ENCODE data around the gene TPST1. TPM values are rescaled to one million over a fixed set of nuclear protein-coding genes. Genes with fewer than 3 reads are reported as not detected.

Gene TPST1
- total and polyA plus RNA-seq, 5 donors from 2014 or later = 0.15 to 1.2 (median 0.24) TPM; not detected in 2

GRCh38 chr7:66348531-66348930, 143.4 kb downstream of the TPST1 start:
- peaks cover 16% of the 10 kb centered on the region for H3K27me3 Mint-ChIP-seq
- no peaks in the 10 kb centered on the region for H3K4me1 Mint-ChIP-seq
- ATAC-seq (ENCODE audit: low read depth in 2 of 2) = no peak
- H3K4me3 ChIP-seq (ENCODE audit: low read depth, low read length) = no peak overlapping the region
- peaks cover 0 to 6% (median 2%) of the 10 kb centered on the region in 7 donors for H3K9me3 Mint-ChIP-seq
- H3K27ac ChIP-seq (ENCODE audit: insufficient read depth, low read length, poor library complexity, severe bottlenecking) = no peak overlapping the region
- H3K36me3 Mint-ChIP-seq = no peaks in the 10 kb centered on the region
- no peaks in the 10 kb centered on the region for H3K36me3 ChIP-seq (ENCODE audit: control insufficient read depth, insufficient read depth, low read length)
- H3K27me3 ChIP-seq (ENCODE audit: control insufficient read depth, insufficient read depth, low read length) = peaks cover 2% of the 10 kb centered on the region
- H3K4me3 Mint-ChIP-seq = no peak overlapping the region
- no peak for DNase-seq
- no peaks in the 10 kb centered on the region for H3K4me1 ChIP-seq (ENCODE audit: control insufficient read depth, insufficient read depth, low read length, poor library complexity, severe bottlenecking)
- no peaks in the 10 kb centered on the region for H3K9me3 ChIP-seq (ENCODE audit: control insufficient read depth in 2 of 2, low read length in 2 of 2)
- H3K27ac Mint-ChIP-seq = no peak overlapping the region

- Mint-ChIP-seq H3K9me3 (peaks cover 0 to 6% (median under 1%) of the 10 kb centered on the region in 7 donors), H3K27me3 (peaks cover 14% of the 10 kb centered on the region), H3K36me3 (no peaks in the 10 kb centered on the region), H3K4me1 (no peaks in the 10 kb centered on the region), H3K4me3 (no peak overlapping the region), H3K27ac (no peak overlapping the region)
- ATAC-seq (ENCODE audit: low read depth in 2 of 2) (no peak), DNase-seq (no peak)
- Histone ChIP-seq H3K36me3 (ENCODE audit: control insufficient read depth, insufficient read depth, low read length) (no peaks in the 10 kb centered on the region), H3K4me3 (ENCODE audit: low read depth, low read length) (no peak overlapping the region), H3K9me3 (ENCODE audit: control insufficient read depth in 2 of 2, low read length in 2 of 2) (no peaks in the 10 kb centered on the region), H3K27ac (ENCODE audit: insufficient read depth, low read length, poor library complexity, severe bottlenecking) (no peak overlapping the region), H3K27me3 (ENCODE audit: control insufficient read depth, insufficient read depth, low read length) (peaks cover 2% of the 10 kb centered on the region), H3K4me1 (ENCODE audit: control insufficient read depth, insufficient read depth, low read length, poor library complexity, severe bottlenecking) (no peaks in the 10 kb centered on the region)
Measured at GRCh38 chr7:66348959-66349358, 143.8 kb downstream of the TPST1 start.

GRCh38 chr7:66352071-66352470, 146.9 kb downstream of the TPST1 start:
- H3K4me1 ChIP-seq (ENCODE audit: control insufficient read depth, insufficient read depth, low read length, poor library complexity, severe bottlenecking) = no peaks in the 10 kb centered on the region
- H3K4me1 Mint-ChIP-seq = no peaks in the 10 kb centered on the region

GRCh38 chr7:66353547-66353946, 148.4 kb downstream of the TPST1 start:
- Histone ChIP-seq H3K4me3 (ENCODE audit: low read depth, low read length) (no peak overlapping the region), H3K4me1 (ENCODE audit: control insufficient read depth, insufficient read depth, low read length, poor library complexity, severe bottlenecking) (no peaks in the 10 kb centered on the region), H3K36me3 (ENCODE audit: control insufficient read depth, insufficient read depth, low read length) (no peaks in the 10 kb centered on the region), H3K27me3 (ENCODE audit: control insufficient read depth, insufficient read depth, low read length) (peaks cover under 1% of the 10 kb centered on the region), H3K27ac (ENCODE audit: insufficient read depth, low read length, poor library complexity, severe bottlenecking) (no peak overlapping the region), H3K9me3 (ENCODE audit: control insufficient read depth in 2 of 2, low read length in 2 of 2) (no peaks in the 10 kb centered on the region)
- no peak for ATAC-seq (ENCODE audit: low read depth in 2 of 2)
- Mint-ChIP-seq H3K9me3 (no peaks in the 10 kb centered on the region), H3K4me3 (no peak overlapping the region), H3K27me3 (peaks cover 17% of the 10 kb centered on the region), H3K27ac (no peak overlapping the region), H3K36me3 (no peaks in the 10 kb centered on the region), H3K4me1 (no peaks in the 10 kb centered on the region)
- DNase-seq = no peak

More at GRCh38 chr7:66352071-66352470, 146.9 kb downstream of the TPST1 start:
- no peak for DNase-seq
- Histone ChIP-seq H3K27me3 (ENCODE audit: control insufficient read depth, insufficient read depth, low read length) (peaks cover 2% of the 10 kb centered on the region), H3K36me3 (ENCODE audit: control insufficient read depth, insufficient read depth, low read length) (no peaks in the 10 kb centered on the region), H3K27ac (ENCODE audit: insufficient read depth, low read length, poor library complexity, severe bottlenecking) (no peak overlapping the region), H3K9me3 (ENCODE audit: control insufficient read depth in 2 of 2, low read length in 2 of 2) (no peaks in the 10 kb centered on the region), H3K4me3 (ENCODE audit: low read depth, low read length) (no peak overlapping the region)
- ATAC-seq (ENCODE audit: low read depth in 2 of 2) = no peak
- Mint-ChIP-seq H3K27ac (no peak overlapping the region), H3K36me3 (no peaks in the 10 kb centered on the region), H3K27me3 (peaks cover 12% of the 10 kb centered on the region), H3K4me3 (no peak overlapping the region), H3K9me3 (peaks cover 0 to 2% (median 0%) of the 10 kb centered on the region in 7 donors)

- Mint-ChIP-seq H3K4me1 (no peaks in the 10 kb centered on the region), H3K36me3 (no peaks in the 10 kb centered on the region), H3K4me3 (no peak overlapping the region), H3K9me3 (no peaks in the 10 kb centered on the region), H3K27me3 (peaks cover 12% of the 10 kb centered on the region), H3K27ac (no peak overlapping the region)
- DNase-seq (no peak), ATAC-seq (ENCODE audit: low read depth in 2 of 2) (no peak)
- no peaks in the 10 kb centered on the region for H3K27me3 ChIP-seq (ENCODE audit: control insufficient read depth, insufficient read depth, low read length)
- no peaks in the 10 kb centered on the region for H3K36me3 ChIP-seq (ENCODE audit: control insufficient read depth, insufficient read depth, low read length)
- no peaks in the 10 kb centered on the region for H3K4me1 ChIP-seq (ENCODE audit: control insufficient read depth, insufficient read depth, low read length, poor library complexity, severe bottlenecking)
- no peaks in the 10 kb centered on the region for H3K9me3 ChIP-seq (ENCODE audit: control insufficient read depth in 2 of 2, low read length in 2 of 2)
- H3K4me3 ChIP-seq (ENCODE audit: low read depth, low read length) = no peak overlapping the region
- H3K27ac ChIP-seq (ENCODE audit: insufficient read depth, low read length, poor library complexity, severe bottlenecking) = no peak overlapping the region
Measured at GRCh38 chr7:66355756-66356155, 150.6 kb downstream of the TPST1 start.

GRCh38 chr7:66356277-66356721, 151.2 kb downstream of the TPST1 start:
- Histone ChIP-seq H3K4me1 (ENCODE audit: control insufficient read depth, insufficient read depth, low read length, poor library complexity, severe bottlenecking) (no peaks in the 10 kb centered on the region), H3K4me3 (ENCODE audit: low read depth, low read length) (no peak overlapping the region), H3K27me3 (ENCODE audit: control insufficient read depth, insufficient read depth, low read length) (no peaks in the 10 kb centered on the region), H3K9me3 (ENCODE audit: control insufficient read depth in 2 of 2, low read length in 2 of 2) (no peaks in the 10 kb centered on the region), H3K36me3 (ENCODE audit: control insufficient read depth, insufficient read depth, low read length) (no peaks in the 10 kb centered on the region), H3K27ac (ENCODE audit: insufficient read depth, low read length, poor library complexity, severe bottlenecking) (no peak overlapping the region)
- no peaks in the 10 kb centered on the region for H3K36me3 Mint-ChIP-seq
- no peak for DNase-seq
- no peak for ATAC-seq (ENCODE audit: low read depth in 2 of 2)
- H3K27ac Mint-ChIP-seq = no peak overlapping the region
- H3K27me3 Mint-ChIP-seq = peaks cover 12% of the 10 kb centered on the region
- no peaks in the 10 kb centered on the region for H3K4me1 Mint-ChIP-seq
- H3K9me3 Mint-ChIP-seq = no peaks in the 10 kb centered on the region
- no peak overlapping the region for H3K4me3 Mint-ChIP-seq

GRCh38 chr7:66357087-66357486, 152.0 kb downstream of the TPST1 start:
- no peaks in the 10 kb centered on the region for H3K9me3 Mint-ChIP-seq
- no peaks in the 10 kb centered on the region for H3K36me3 ChIP-seq (ENCODE audit: control insufficient read depth, insufficient read depth, low read length)
- no peaks in the 10 kb centered on the region for H3K4me1 Mint-ChIP-seq
- H3K4me1 ChIP-seq (ENCODE audit: control insufficient read depth, insufficient read depth, low read length, poor library complexity, severe bottlenecking) = no peaks in the 10 kb centered on the region
- H3K4me3 ChIP-seq (ENCODE audit: low read depth, low read length) = no peak overlapping the region
- DNase-seq (no peak), ATAC-seq (ENCODE audit: low read depth in 2 of 2) (no peak)
- H3K9me3 ChIP-seq (ENCODE audit: control insufficient read depth in 2 of 2, low read length in 2 of 2) = no peaks in the 10 kb centered on the region
- no peak overlapping the region for H3K27ac ChIP-seq (ENCODE audit: insufficient read depth, low read length, poor library complexity, severe bottlenecking)
- no peak overlapping the region for H3K27ac Mint-ChIP-seq
- no peak overlapping the region for H3K4me3 Mint-ChIP-seq
- no peaks in the 10 kb centered on the region for H3K36me3 Mint-ChIP-seq
- peaks cover 13% of the 10 kb centered on the region for H3K27me3 Mint-ChIP-seq
- no peaks in the 10 kb centered on the region for H3K27me3 ChIP-seq (ENCODE audit: control insufficient read depth, insufficient read depth, low read length)

GRCh38 chr7:66359656-66360211, 154.6 kb downstream of the TPST1 start:
- H3K27me3 ChIP-seq (ENCODE audit: control insufficient read depth, insufficient read depth, low read length) = no peaks in the 10 kb centered on the region
- Mint-ChIP-seq H3K27ac (no peak overlapping the region), H3K4me3 (no peak overlapping the region), H3K36me3 (no peaks in the 10 kb centered on the region), H3K9me3 (peaks cover 0 to 3% (median 0%) of the 10 kb centered on the region in 7 donors), H3K4me1 (no peaks in the 10 kb centered on the region), H3K27me3 (peaks cover 9% of the 10 kb centered on the region)
- H3K4me1 ChIP-seq (ENCODE audit: control insufficient read depth, insufficient read depth, low read length, poor library complexity, severe bottlenecking) = no peaks in the 10 kb centered on the region
- H3K4me3 ChIP-seq (ENCODE audit: low read depth, low read length) = no peak overlapping the region
- no peak for DNase-seq
- H3K27ac ChIP-seq (ENCODE audit: insufficient read depth, low read length, poor library complexity, severe bottlenecking) = no peak overlapping the region
- no peaks in the 10 kb centered on the region for H3K9me3 ChIP-seq (ENCODE audit: control insufficient read depth in 2 of 2, low read length in 2 of 2)
- no peaks in the 10 kb centered on the region for H3K36me3 ChIP-seq (ENCODE audit: control insufficient read depth, insufficient read depth, low read length)
- no peak for ATAC-seq (ENCODE audit: low read depth in 2 of 2)

Data from CD4-positive, CD25-positive, alpha-beta regulatory T cell (primary cell).